ENCODE data around the gene NRIP1.
A peak's percentile ranks its signal among the peaks of the same experiment; 100 is the strongest.

NRIP1 gene

GRCh38 chr21:14916676-14917141, 148.1 kb downstream of the NRIP1 start:
- TF ChIP-seq EZH2phosphoT487 (conservative IDR thresholded peaks at IDR 0.05; ENCODE audit: low read length) (no peak), CTCF (IDR thresholded peaks at IDR 0.05; ENCODE audit: insufficient read depth, low read length, poor library complexity, severe bottlenecking) (no peak)
- Histone ChIP-seq H3K79me2 (ENCODE audit: insufficient read depth, low read length) (no peaks in the 10 kb centered on the region), H3K9ac (ENCODE audit: low read length) (no peak overlapping the region), H3F3A (ENCODE audit: insufficient read depth) (no peaks in the 10 kb centered on the region), H3K36me3 (ENCODE audit: low read length) (no peaks in the 10 kb centered on the region), H4K20me1 (ENCODE audit: low read depth, low read length) (no peaks in the 10 kb centered on the region), H3K27ac (ENCODE audit: low read depth, low read length) (no peak overlapping the region), H2AFZ (ENCODE audit: low read depth, low read length, severe bottlenecking) (no peak overlapping the region), H3K4me3 (ENCODE audit: insufficient read depth, low read length, poor library complexity, severe bottlenecking) (no peak overlapping the region), H3K27me3 (ENCODE audit: low read length) (no peaks in the 10 kb centered on the region), H3K4me2 (ENCODE audit: low read depth, low read length, poor library complexity, severe bottlenecking) (no peak overlapping the region), H3K9me2 (replicated peaks; ENCODE audit: insufficient read depth, low read length) (no peaks in the 10 kb centered on the region), H3K9me3 (ENCODE audit: insufficient read depth, low read length) (no peaks in the 10 kb centered on the region)

- Histone ChIP-seq H3F3A (ENCODE audit: insufficient read depth) (no peaks in the 10 kb centered on the region), H3K4me2 (ENCODE audit: low read depth, low read length, poor library complexity, severe bottlenecking) (no peak overlapping the region), H3K9ac (ENCODE audit: low read length) (no peak overlapping the region), H2AFZ (ENCODE audit: low read depth, low read length, severe bottlenecking) (peak overlapping the region; percentile 16), H4K20me1 (ENCODE audit: low read depth, low read length) (no peaks in the 10 kb centered on the region), H3K4me3 (ENCODE audit: insufficient read depth, low read length, poor library complexity, severe bottlenecking) (no peak overlapping the region), H3K79me2 (ENCODE audit: insufficient read depth, low read length) (no peaks in the 10 kb centered on the region), H3K9me2 (replicated peaks; ENCODE audit: insufficient read depth, low read length) (no peaks in the 10 kb centered on the region), H3K27me3 (ENCODE audit: low read length) (no peaks in the 10 kb centered on the region), H3K36me3 (ENCODE audit: low read length) (no peaks in the 10 kb centered on the region), H3K27ac (ENCODE audit: low read depth, low read length) (no peak overlapping the region), H3K9me3 (ENCODE audit: insufficient read depth, low read length) (no peaks in the 10 kb centered on the region)
- TF ChIP-seq EZH2phosphoT487 (conservative IDR thresholded peaks at IDR 0.05; ENCODE audit: low read length) (no peak), CTCF (IDR thresholded peaks at IDR 0.05; ENCODE audit: insufficient read depth, low read length, poor library complexity, severe bottlenecking) (no peak)
Measured at GRCh38 chr21:14913638-14914037, 151.2 kb downstream of the NRIP1 start.

GRCh38 chr21:14911351-14911750, 153.4 kb downstream of the NRIP1 start:
- no peak overlapping the region for H3K4me2 ChIP-seq (ENCODE audit: low read depth, low read length, poor library complexity, severe bottlenecking)
- no peaks in the 10 kb centered on the region for H3K36me3 ChIP-seq (ENCODE audit: low read length)
- no peaks in the 10 kb centered on the region for H3K27me3 ChIP-seq (ENCODE audit: low read length)
- no peaks in the 10 kb centered on the region for H4K20me1 ChIP-seq (ENCODE audit: low read depth, low read length)
- TF ChIP-seq EZH2phosphoT487 (conservative IDR thresholded peaks at IDR 0.05; ENCODE audit: low read length) = no peak
- no peak for TF ChIP-seq CTCF (IDR thresholded peaks at IDR 0.05; ENCODE audit: insufficient read depth, low read length, poor library complexity, severe bottlenecking)
- no peak overlapping the region for H3K27ac ChIP-seq (ENCODE audit: low read depth, low read length)
- H3K79me2 ChIP-seq (ENCODE audit: insufficient read depth, low read length) = no peaks in the 10 kb centered on the region
- H3K4me3 ChIP-seq (ENCODE audit: insufficient read depth, low read length, poor library complexity, severe bottlenecking) = no peak overlapping the region
- no peaks in the 10 kb centered on the region for H3F3A ChIP-seq (ENCODE audit: insufficient read depth)
- no peak overlapping the region for H3K9ac ChIP-seq (ENCODE audit: low read length)
- no peaks in the 10 kb centered on the region for H3K9me3 ChIP-seq (ENCODE audit: insufficient read depth, low read length)
- no peak overlapping the region for H2AFZ ChIP-seq (ENCODE audit: low read depth, low read length, severe bottlenecking)
- no peaks in the 10 kb centered on the region for H3K9me2 ChIP-seq (replicated peaks; ENCODE audit: insufficient read depth, low read length)

Data from SU-DHL-6 (cell line).